ENCODE results near the gene ADAD2. TPM values are rescaled to one million over a fixed set of nuclear protein-coding genes. Genes with fewer than 3 reads are reported as not detected.

ADAD2 gene
- total RNA-seq, 1 donor from 2014 or later, result not detected

DNA sequence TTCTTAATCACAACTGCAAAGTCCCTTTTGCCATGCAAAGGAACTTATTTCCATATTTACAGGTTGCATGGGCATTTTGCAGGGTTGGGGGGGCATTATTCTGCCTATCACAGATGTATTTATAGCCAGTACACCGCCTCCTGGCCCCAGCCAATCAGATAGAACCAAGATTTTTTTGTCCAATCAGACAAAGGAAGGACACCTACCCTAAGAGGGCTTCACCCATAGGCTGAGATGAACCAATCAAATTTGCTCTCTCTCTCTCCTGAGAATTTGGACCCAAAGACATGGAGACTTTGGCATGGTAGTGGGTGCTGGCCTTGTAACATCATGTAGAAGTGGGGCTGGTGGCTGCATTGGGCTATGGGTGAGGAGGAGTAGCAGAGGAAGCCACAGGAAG lies 52.8 kb downstream of the ADAD2 start:
- Histone ChIP-seq H2AFZ (replicated peaks) (no peak overlapping the region), H3K27me3 (no peaks in the 10 kb centered on the region), H3K79me2 (ENCODE audit: low read depth) (no peaks in the 10 kb centered on the region), H3K36me3 (no peaks in the 10 kb centered on the region), H3K9ac (no peak overlapping the region), H3K9me3 (ENCODE audit: low read depth) (no peaks in the 10 kb centered on the region), H4K20me1 (ENCODE audit: low read depth) (no peaks in the 10 kb centered on the region), H3K4me1 (no peaks in the 10 kb centered on the region), H3F3A (ENCODE audit: low read depth) (no peaks in the 10 kb centered on the region), H3K4me3 (no peak overlapping the region), H3K4me2 (no peak overlapping the region), H3K27ac (no peak overlapping the region)
- H3K36me3 Mint-ChIP-seq, result no peaks in the 10 kb centered on the region
- H3K27me3 Mint-ChIP-seq (ENCODE audit: insufficient read depth, low read depth), result peaks cover 4% of the 10 kb centered on the region
- TF ChIP-seq CTCF (IDR thresholded peaks at IDR 0.05) (no peak), EZH2phosphoT487 (IDR thresholded peaks at IDR 0.05) (no peak), EZH2 (IDR thresholded peaks at IDR 0.05) (no peak)
- peaks cover 24% of the 10 kb centered on the region for H3K4me1 Mint-ChIP-seq
- H3K27ac Mint-ChIP-seq, result no peak overlapping the region
- no peaks in the 10 kb centered on the region for H3K9me3 Mint-ChIP-seq
- no peak overlapping the region for H3K4me3 Mint-ChIP-seq
- no peak for DNase-seq (ENCODE audit: low spot score)

GRCh38 chr16:84244728-84245127 lies 53.8 kb downstream of the ADAD2 start:
- H3K4me3 ChIP-seq, result no peak overlapping the region
- H3K4me2 ChIP-seq, result no peak overlapping the region
- H3K27me3 ChIP-seq, result no peaks in the 10 kb centered on the region
- no peak overlapping the region for H2AFZ ChIP-seq (replicated peaks)
- Mint-ChIP-seq H3K27me3 (ENCODE audit: insufficient read depth, low read depth) (peaks cover 4% of the 10 kb centered on the region), H3K9me3 (no peaks in the 10 kb centered on the region), H3K36me3 (no peaks in the 10 kb centered on the region), H3K27ac (no peak overlapping the region), H3K4me1 (peaks cover 14% of the 10 kb centered on the region), H3K4me3 (no peak overlapping the region)
- no peaks in the 10 kb centered on the region for H3K79me2 ChIP-seq (ENCODE audit: low read depth)
- H3K36me3 ChIP-seq, result no peaks in the 10 kb centered on the region
- no peaks in the 10 kb centered on the region for H4K20me1 ChIP-seq (ENCODE audit: low read depth)
- H3K9me3 ChIP-seq (ENCODE audit: low read depth), result no peaks in the 10 kb centered on the region
- TF ChIP-seq EZH2phosphoT487 (IDR thresholded peaks at IDR 0.05), result no peak
- no peak for TF ChIP-seq CTCF (IDR thresholded peaks at IDR 0.05)
- TF ChIP-seq EZH2 (IDR thresholded peaks at IDR 0.05), result no peak
- DNase-seq (ENCODE audit: low spot score), result no peak
- H3K27ac ChIP-seq, result no peak overlapping the region
- no peaks in the 10 kb centered on the region for H3F3A ChIP-seq (ENCODE audit: low read depth)
- H3K9ac ChIP-seq, result no peak overlapping the region
- no peaks in the 10 kb centered on the region for H3K4me1 ChIP-seq

DNA sequence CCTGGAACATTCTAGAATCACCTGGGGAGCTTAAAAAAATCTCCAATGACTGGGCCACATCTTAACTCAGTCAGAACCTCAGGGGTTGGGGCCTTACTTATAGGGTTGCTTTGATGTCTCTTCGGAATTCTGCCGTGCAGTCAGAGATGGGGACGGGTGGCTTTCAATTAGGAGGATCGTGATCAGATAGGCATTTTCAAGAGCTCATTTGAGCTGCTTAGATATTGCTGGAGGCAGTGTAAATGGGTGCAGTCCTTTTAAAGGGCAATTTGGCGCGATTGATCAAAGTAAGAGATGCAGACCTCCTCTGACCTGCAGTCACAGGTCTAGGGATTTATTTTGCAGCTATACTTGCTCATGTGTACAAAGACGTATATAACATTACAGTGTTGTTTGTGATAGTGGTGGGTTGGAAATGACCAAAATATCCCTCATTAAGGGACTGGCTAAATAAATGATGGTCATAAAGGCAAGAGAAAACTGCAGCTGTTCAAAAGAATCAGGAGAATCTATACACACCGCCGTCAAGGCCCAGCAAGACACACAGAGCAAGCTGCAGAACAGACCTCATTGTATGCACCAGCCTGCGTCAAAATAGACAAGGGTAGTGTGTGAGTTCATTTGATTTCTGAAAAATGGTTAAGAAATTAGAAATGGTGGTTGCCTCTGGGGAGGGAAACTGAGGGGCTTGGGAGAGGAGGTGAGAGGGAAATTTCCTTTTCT lies 55.2 kb downstream of the ADAD2 start:
- H3K36me3 Mint-ChIP-seq, result no peaks in the 10 kb centered on the region
- no peaks in the 10 kb centered on the region for H3K9me3 Mint-ChIP-seq
- H3K27ac Mint-ChIP-seq, result peak overlapping the region; percentile 20

More for the DNA sequence above, 55.2 kb downstream of the ADAD2 start:
- Histone ChIP-seq H3K36me3 (no peaks in the 10 kb centered on the region), H3K4me3 (no peak overlapping the region), H3K4me2 (no peak overlapping the region), H3F3A (ENCODE audit: low read depth) (no peaks in the 10 kb centered on the region), H3K9me3 (ENCODE audit: low read depth) (no peaks in the 10 kb centered on the region), H3K4me1 (no peaks in the 10 kb centered on the region), H4K20me1 (ENCODE audit: low read depth) (no peaks in the 10 kb centered on the region), H3K27ac (no peak overlapping the region), H3K27me3 (no peaks in the 10 kb centered on the region), H3K79me2 (ENCODE audit: low read depth) (no peaks in the 10 kb centered on the region), H3K9ac (no peak overlapping the region), H2AFZ (replicated peaks) (no peak overlapping the region)
- Mint-ChIP-seq H3K4me3 (no peak overlapping the region), H3K27me3 (ENCODE audit: insufficient read depth, low read depth) (peaks cover 8% of the 10 kb centered on the region), H3K4me1 (peaks cover 12% of the 10 kb centered on the region)
- no peak for DNase-seq (ENCODE audit: low spot score)
- TF ChIP-seq EZH2 (IDR thresholded peaks at IDR 0.05), result no peak
- no peak for TF ChIP-seq EZH2phosphoT487 (IDR thresholded peaks at IDR 0.05)
- no peak for TF ChIP-seq CTCF (IDR thresholded peaks at IDR 0.05)
